OCI-LY1 (cell line): ENCODE measurements around the gene KDM5B.

Source experiments
- H2AFZ ChIP-seq: fragments of 200-600 bp; sonication (generic), shearing (Covaris generic); 2 replicates; pipeline ENCODE4 v1.6.0; 2014; ENCODE audit warnings: antibody characterized with exemption, mild to moderate bottlenecking, low read length
- H3F3A ChIP-seq: fragments of 200-600 bp; sonication (generic), shearing (Covaris generic); 2 replicates; pipeline ENCODE4 v1.6.0; 2014; ENCODE audit warnings: mild to moderate bottlenecking, antibody characterized with exemption, low read length, moderate library complexity; ENCODE audit not compliant: insufficient read depth
- H3K27ac ChIP-seq: fragments of 200-600 bp; sonication (generic); 2 replicates; pipeline ENCODE4 v1.5.1; 2014; ENCODE audit warnings: low read length, mixed run types, mild to moderate bottlenecking, low read depth; ENCODE audit not compliant: poor library complexity, severe bottlenecking
- H3K27me3 ChIP-seq: fragments of 200-600 bp; sonication (generic); 2 replicates; pipeline ENCODE4 v1.6.0; 2014; ENCODE audit warnings: antibody characterized with exemption, mild to moderate bottlenecking, low read length, moderate library complexity; ENCODE audit not compliant: insufficient read depth
- H3K36me3 ChIP-seq: fragments of 200-600 bp; sonication (generic); 2 replicates; pipeline ENCODE4 v1.6.1; 2014; ENCODE audit warnings: mild to moderate bottlenecking, antibody characterized with exemption, low read length, moderate library complexity, mixed read lengths; ENCODE audit not compliant: insufficient read depth
- H3K4me1 ChIP-seq: fragments of 200-600 bp; sonication (generic); 2 replicates; pipeline ENCODE4 v1.5.1; 2014; ENCODE audit warnings: mild to moderate bottlenecking, low read length, moderate library complexity; ENCODE audit not compliant: insufficient read depth, severe bottlenecking
- H3K4me2 ChIP-seq: fragments of 200-600 bp; sonication (generic), shearing (Covaris generic); 2 replicates; pipeline ENCODE4 v1.6.1; 2014; ENCODE audit warnings: low read length
- H3K4me3 ChIP-seq: fragments of 200-600 bp; sonication (generic); 2 replicates; pipeline ENCODE4 v1.5.1; 2014; ENCODE audit warnings: low read length, low read depth, mild to moderate bottlenecking, mixed read lengths; ENCODE audit not compliant: poor library complexity, severe bottlenecking
- H3K79me2 ChIP-seq: fragments of 200-600 bp; shearing (Covaris generic); 2 replicates; pipeline ENCODE4 v1.6.1; 2016; ENCODE audit warnings: mixed run types, low read length, mixed read lengths; ENCODE audit not compliant: insufficient read depth
- H3K9ac ChIP-seq: fragments of 200-600 bp; sonication (generic), shearing (Covaris generic); 2 replicates; pipeline ENCODE4 v1.6.1; 2014; ENCODE audit warnings: mild to moderate bottlenecking, low read length, mixed read lengths
- H3K9me2 ChIP-seq: fragments of 200-600 bp; sonication (generic), shearing (Covaris generic); 2 replicates; pipeline ENCODE4 v1.6.1; 2014; ENCODE audit warnings: low read depth, mild to moderate bottlenecking, low read length, mixed read lengths
- H3K9me3 ChIP-seq: fragments of 200-600 bp; shearing (Covaris generic); 2 replicates; pipeline ENCODE4 v1.6.1; 2014; ENCODE audit warnings: low read length, mixed read lengths
- H4K20me1 ChIP-seq: fragments of 200-600 bp; sonication (generic), shearing (Covaris generic); 2 replicates; pipeline ENCODE4 v1.6.0; 2016; ENCODE audit warnings: mild to moderate bottlenecking, low read length; ENCODE audit not compliant: insufficient read depth
- CTCF ChIP-seq: fragments of 200-600 bp; sonication (generic), shearing (Covaris generic); IDR thresholded peaks from 2 replicates; pipeline ENCODE4 v1.5.1; 2017; ENCODE audit warnings: mild to moderate bottlenecking, antibody characterized with exemption, low read length, moderate library complexity, mixed read lengths
- EZH2 ChIP-seq: fragments of 200-600 bp; sonication (generic), shearing (Covaris generic); IDR thresholded peaks from 2 replicates; pipeline ENCODE4 v1.8.0; 2017; ENCODE audit warnings: borderline replicate concordance, mixed run types, mild to moderate bottlenecking, antibody characterized with exemption, low read length, moderate library complexity, mixed read lengths

KDM5B gene

GRCh38 chr1:202843081-202843480, 34.9 kb upstream of the KDM5B start:
- no peaks in the 10 kb centered on the region for H3F3A ChIP-seq
- H3K4me3 ChIP-seq: no peak overlapping the region
- H3K9me3 ChIP-seq: no peaks in the 10 kb centered on the region
- no peak overlapping the region for H3K9ac ChIP-seq
- no peak overlapping the region for H2AFZ ChIP-seq
- H3K9me2 ChIP-seq: no peaks in the 10 kb centered on the region
- TF ChIP-seq CTCF (no peak), EZH2 (no peak)
- no peaks in the 10 kb centered on the region for H3K79me2 ChIP-seq
- no peaks in the 10 kb centered on the region for H3K4me1 ChIP-seq
- no peaks in the 10 kb centered on the region for H3K36me3 ChIP-seq
- H4K20me1 ChIP-seq: no peaks in the 10 kb centered on the region
- no peak overlapping the region for H3K27ac ChIP-seq
- H3K27me3 ChIP-seq: peaks cover 6% of the 10 kb centered on the region; the same call in 1 of the 2 replicates
- no peak overlapping the region for H3K4me2 ChIP-seq

GRCh38 chr1:202837746-202838262, 29.6 kb upstream of the KDM5B start:
- Histone ChIP-seq H3K9me3 (no peaks in the 10 kb centered on the region), H3K4me1 (no peaks in the 10 kb centered on the region), H4K20me1 (no peaks in the 10 kb centered on the region), H3K27ac (no peak overlapping the region), H3K79me2 (no peaks in the 10 kb centered on the region), H3K9ac (no peak overlapping the region), H3F3A (no peaks in the 10 kb centered on the region), H3K4me3 (no peak overlapping the region), H3K4me2 (no peak overlapping the region), H2AFZ (no peak overlapping the region), H3K36me3 (no peaks in the 10 kb centered on the region), H3K27me3 (peaks cover 3% of the 10 kb centered on the region; the same call in 1 of the 2 replicates), H3K9me2 (no peaks in the 10 kb centered on the region)
- TF ChIP-seq CTCF: no peak
- TF ChIP-seq EZH2: no peak

- Histone ChIP-seq H4K20me1 (no peaks in the 10 kb centered on the region), H3K4me1 (no peaks in the 10 kb centered on the region), H3K27me3 (peaks cover 3% of the 10 kb centered on the region; the same call in 1 of the 2 replicates), H3K79me2 (no peaks in the 10 kb centered on the region), H3K4me3 (no peak overlapping the region), H3K27ac (no peak overlapping the region), H2AFZ (no peak overlapping the region), H3F3A (no peaks in the 10 kb centered on the region), H3K4me2 (no peak overlapping the region), H3K9me3 (no peaks in the 10 kb centered on the region), H3K9me2 (no peaks in the 10 kb centered on the region), H3K36me3 (no peaks in the 10 kb centered on the region), H3K9ac (no peak overlapping the region)
- no peak for TF ChIP-seq EZH2
- no peak for TF ChIP-seq CTCF
These were observed 28.6 kb upstream of the KDM5B start for GRCh38 chr1:202836623-202837403.
